NCI-H1092 treated with DMSO at 0.1 percent for 48 hours (cell line): ENCODE results near the gene KCNK6.

Source experiments
- DNase-seq: peaks from one replicate; lab custom pipeline; 2025; lab: John Stamatoyannopoulos, UW

The KCNK6 gene

GRCh38 chr19:38298821-38299680, 20.6 kb upstream of the KCNK6 start:
- DNase-seq: no peak

DNA sequence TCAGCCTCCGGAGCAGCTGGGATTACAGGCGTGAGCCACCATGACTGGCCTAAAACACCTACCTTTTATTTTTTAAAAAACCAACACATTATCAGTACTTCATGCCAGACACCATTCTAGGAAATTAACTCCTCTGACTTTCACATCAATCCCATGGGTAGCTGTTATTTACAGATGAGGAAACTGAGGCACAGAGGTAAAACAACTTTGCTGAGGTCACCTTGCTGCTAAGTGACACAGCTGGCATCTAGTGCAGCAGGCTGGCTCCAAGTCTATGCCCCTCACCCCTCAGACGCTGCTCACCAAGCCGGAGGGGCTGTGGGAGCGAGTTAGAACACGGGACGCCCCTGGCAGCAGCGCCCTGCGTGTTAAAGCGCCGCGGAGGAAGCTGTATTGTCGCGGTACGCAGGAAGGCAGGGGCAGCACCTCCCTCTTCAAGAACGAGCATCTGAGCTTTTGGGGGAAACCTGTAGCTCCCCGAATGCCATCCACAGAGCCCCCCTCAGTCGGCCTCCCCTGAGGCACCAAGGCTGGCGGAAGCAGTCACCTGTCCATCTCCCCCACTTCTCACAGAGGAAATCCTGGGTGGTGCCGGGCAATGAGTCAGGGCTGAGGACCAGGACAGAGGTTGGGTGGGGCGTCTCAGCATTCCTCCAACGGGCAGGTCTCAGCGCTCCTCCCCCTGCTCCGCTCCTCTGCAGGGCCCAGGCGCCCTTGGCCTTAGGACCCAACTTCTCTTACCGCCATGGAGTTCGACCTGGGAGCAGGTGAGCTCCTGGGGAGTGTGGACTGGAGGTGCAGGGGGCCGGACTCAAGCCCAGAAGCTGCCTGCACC, 15.9 kb upstream of the KCNK6 start, which contains the start of gene C19orf33:
Gene C19orf33 (plus strand): TSS at position 735 of the 835 bp plus-strand sequence. CDS start 11 bp downstream, at position 746.
- no peak for DNase-seq

- no peak for DNase-seq
Observed at GRCh38 chr19:38304352-38304865, 15.2 kb upstream of the KCNK6 start.

DNA sequence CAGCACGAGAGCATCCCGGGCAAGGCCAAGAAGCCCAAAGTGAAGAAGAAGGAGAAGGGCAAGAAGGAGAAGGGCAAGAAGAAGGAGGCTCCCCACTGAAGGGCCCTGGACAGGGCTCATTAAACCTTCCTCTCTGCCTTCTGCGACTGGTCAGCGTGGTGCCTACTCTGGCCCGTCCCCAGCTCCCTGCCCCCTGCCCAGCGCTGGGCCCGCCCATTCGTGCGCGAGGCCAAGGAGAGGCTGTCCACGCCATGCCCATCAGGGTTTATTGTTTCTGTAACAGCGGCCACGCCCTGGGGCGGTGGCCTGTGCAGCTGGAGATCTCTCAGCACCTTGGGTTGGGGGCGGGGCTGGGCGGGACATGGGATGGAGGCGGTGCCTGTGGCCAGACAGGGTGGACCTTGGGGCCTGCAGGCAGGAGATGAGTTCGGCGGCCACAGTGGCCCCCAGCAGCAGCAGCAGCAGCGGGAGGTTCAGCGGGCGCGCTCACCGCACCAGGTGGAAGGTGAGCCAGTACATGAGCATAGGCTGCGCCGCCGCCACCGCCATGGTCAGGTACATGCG, 14.7 kb upstream of the KCNK6 start:
- DNase-seq: no peak

DNA sequence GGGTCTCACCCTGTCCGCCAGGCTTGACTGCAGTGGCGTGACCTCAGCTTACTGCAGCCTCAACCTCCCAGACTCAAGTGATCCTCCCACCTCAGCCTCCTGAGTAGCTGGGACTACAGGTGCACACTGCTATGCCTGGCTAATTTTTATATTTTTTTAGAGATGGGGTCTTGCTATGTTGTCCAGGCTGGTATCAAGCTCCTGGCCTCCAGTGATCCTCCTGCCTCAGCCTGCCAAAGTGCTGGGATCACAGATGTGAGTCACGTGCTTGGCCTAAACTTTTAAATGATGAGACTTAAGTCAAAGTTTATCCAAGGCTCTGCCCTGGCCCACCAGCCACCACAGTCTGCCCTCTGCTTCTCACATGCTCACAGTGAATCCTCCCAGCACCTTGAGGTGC, 13.4 kb upstream of the KCNK6 start:
- no peak for DNase-seq

DNA sequence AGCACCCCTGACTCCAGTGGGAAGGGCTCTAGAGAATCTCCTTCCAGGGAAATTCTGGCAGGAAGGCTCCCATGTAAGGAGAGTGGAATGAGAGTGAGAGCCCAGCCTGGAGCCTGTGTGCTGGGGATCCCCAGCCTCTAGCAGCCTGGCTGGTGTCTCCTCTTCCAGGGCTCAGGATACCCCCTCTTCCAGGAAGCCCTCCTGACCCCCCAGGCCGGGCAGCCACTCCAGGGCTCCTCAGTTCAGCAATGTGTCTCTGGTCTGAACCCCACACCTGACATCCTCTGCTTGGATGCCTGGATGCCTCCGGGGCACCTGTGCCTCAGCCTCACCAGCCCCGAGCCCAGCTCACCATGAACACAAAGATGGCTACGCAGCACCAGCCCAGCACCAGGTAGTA, 12.6 kb upstream of the KCNK6 start:
- DNase-seq: no peak

GRCh38 chr19:38307597-38307996, 12.0 kb upstream of the KCNK6 start:
- DNase-seq: no peak

GRCh38 chr19:38308006-38308766, 11.5 kb upstream of the KCNK6 start:
- DNase-seq: no peak

GRCh38 chr19:38308926-38309614, 10.6 kb upstream of the KCNK6 start:
- no peak for DNase-seq

- no peak for DNase-seq
Observed at GRCh38 chr19:38309615-38310278, 9.9 kb upstream of the KCNK6 start.

DNA sequence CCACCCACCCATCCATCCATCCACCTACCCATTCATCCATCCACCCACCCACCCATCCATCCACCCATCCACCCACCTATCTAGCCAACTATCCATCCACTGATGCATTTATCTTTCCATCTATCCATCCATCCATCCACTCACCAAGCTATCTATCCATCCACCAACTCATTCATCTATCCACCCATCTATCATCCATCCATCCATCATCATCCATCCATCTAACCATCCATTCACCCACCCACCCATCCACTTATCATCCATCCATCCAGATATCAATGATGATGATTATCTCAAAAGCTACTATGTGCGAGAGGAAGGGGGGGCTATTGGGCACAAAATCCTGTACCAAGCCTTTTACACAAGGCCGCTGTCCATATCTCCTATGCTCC, 9.4 kb upstream of the KCNK6 start:
- DNase-seq: no peak

DNA sequence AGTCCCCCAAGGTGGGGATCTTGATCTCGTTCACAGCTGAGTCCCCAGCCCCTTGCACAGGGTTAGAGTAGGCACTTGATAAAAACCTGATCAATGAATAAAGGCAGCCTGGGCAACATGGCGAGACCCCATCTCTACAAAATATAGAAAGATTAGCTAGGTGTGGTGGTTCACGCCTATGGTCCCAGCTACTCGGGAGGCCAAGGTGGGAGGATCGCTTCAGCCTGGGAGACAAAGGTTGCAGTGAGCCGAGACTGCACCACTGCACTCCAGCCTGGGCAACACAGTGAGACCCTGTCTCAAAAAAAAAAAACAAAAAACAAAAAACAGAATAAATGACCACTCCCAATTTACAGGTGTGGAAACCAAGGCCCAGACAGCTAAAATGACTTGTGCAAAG, 8.7 kb upstream of the KCNK6 start:
- no peak for DNase-seq

GRCh38 chr19:38315657-38316476, 3.8 kb upstream of the KCNK6 start, which contains the start of gene YIF1B:
YIF1B (minus strand) TSS chr19:38315947; CDS start chr19:38315917, 30 bp downstream.
- peak; percentile 92 for DNase-seq

- no peak for DNase-seq
Observed at GRCh38 chr19:38316477-38317067, 3.1 kb upstream of the KCNK6 start.

DNA sequence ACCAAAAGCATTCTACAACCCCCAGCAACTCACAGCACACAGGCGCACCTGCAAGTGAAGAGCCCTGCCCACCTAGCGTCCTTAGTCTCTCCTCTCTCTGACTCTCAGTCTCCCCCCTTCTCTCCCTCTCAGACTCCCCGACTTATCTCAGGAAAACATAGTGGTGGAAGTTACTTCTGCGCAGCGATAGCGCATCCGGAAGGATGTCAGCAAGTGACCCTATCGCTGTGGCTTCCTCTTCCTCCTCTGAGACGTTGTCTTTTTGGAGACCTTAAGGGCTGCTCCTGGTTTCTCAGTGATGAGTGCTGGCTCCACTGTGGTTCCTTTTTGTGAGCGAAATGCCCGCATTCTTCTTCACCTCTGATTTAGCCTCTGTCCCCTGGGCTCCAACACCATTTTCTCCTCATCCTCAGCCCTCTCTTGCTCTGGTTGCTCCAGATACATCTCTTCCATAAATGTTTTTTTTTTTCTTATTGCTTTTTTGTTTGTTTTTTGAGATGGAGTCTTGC, 2.5 kb upstream of the KCNK6 start:
- no peak for DNase-seq

DNA sequence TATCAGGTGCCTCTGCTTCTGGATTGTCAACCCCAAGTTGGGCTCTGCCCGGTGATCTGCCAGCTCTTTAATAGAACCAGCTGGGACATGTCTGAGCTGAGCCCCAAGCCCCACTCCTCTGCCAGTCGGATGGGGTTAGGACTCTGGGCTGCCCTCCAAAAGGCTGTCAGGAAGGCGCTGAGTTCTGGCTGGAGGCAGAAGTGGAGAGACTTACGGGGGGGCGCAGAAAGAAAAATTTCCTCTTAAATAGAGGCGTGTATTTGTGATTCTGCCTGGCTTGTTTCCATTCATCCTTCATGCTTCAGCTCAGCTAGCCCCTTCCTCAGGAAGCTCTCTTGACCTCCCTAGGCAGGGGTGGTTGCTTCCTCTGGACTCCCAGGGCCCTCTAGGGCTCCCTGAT, 985 bp upstream of the KCNK6 start:
- no peak for DNase-seq

GRCh38 chr19:38320969-38321339, 1.3 kb downstream of the KCNK6 start:
- DNase-seq: no peak

GRCh38 chr19:38321646-38322196, 2.1 kb downstream of the KCNK6 start:
- DNase-seq: no peak

GRCh38 chr19:38323291-38323690, 3.6 kb downstream of the KCNK6 start:
- no peak for DNase-seq
